Measurements from ENCODE around the gene PARN.

GRCh38 chr16:14513389-14514107 lies 116.5 kb downstream of the PARN start:
- TF ChIP-seq, protein P1, sequence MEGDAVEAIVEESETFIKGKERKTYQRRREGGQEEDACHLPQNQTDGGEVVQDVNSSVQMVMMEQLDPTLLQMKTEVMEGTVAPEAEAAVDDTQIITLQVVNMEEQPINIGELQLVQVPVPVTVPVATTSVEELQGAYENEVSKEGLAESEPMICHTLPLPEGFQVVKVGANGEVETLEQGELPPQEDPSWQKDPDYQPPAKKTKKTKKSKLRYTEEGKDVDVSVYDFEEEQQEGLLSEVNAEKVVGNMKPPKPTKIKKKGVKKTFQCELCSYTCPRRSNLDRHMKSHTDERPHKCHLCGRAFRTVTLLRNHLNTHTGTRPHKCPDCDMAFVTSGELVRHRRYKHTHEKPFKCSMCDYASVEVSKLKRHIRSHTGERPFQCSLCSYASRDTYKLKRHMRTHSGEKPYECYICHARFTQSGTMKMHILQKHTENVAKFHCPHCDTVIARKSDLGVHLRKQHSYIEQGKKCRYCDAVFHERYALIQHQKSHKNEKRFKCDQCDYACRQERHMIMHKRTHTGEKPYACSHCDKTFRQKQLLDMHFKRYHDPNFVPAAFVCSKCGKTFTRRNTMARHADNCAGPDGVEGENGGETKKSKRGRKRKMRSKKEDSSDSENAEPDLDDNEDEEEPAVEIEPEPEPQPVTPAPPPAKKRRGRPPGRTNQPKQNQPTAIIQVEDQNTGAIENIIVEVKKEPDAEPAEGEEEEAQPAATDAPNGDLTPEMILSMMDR (IDR thresholded peaks at IDR 0.05) = no peak
- no peak for TF ChIP-seq POLR2A (IDR thresholded peaks at IDR 0.05)
